ENCODE results near the gene GPX3. TPM values are rescaled to one million over a fixed set of nuclear protein-coding genes. Genes with fewer than 3 reads are reported as not detected.

The GPX3 gene
- total RNA-seq, 1 donor, result 11.3 TPM

Other genes starting within 250 kb of the GPX3 start
- gene SMIM3, start 241.8 kb upstream of the GPX3 start, total RNA-seq (ENCODE audit: low replicate concordance), result 15.0 and 61.8 TPM in 2 replicates
- gene IRGM, start 174.1 kb upstream of the GPX3 start, total RNA-seq (ENCODE audit: low replicate concordance), result 0.09 TPM in 1 of 2 replicates, not detected in the other
- gene ZNF300, start 115.6 kb upstream of the GPX3 start, total RNA-seq (ENCODE audit: low replicate concordance), result 7.5 and 8.1 TPM in 2 replicates
- 33.7 and 42.9 TPM in 2 replicates for gene TNIP1, start 60.4 kb downstream of the GPX3 start, total RNA-seq (ENCODE audit: low replicate concordance)
- 111 and 194 TPM in 2 replicates for gene ANXA6, start 137.2 kb downstream of the GPX3 start, total RNA-seq (ENCODE audit: low replicate concordance)
- gene CCDC69, start 203.5 kb downstream of the GPX3 start, total RNA-seq (ENCODE audit: low replicate concordance), result 1.5 and 2.8 TPM in 2 replicates
- gene GM2A, start 232.6 kb downstream of the GPX3 start, total RNA-seq (ENCODE audit: low replicate concordance), result 26.2 and 42.6 TPM in 2 replicates